ENCODE results near the gene TUBB6.

DNA sequence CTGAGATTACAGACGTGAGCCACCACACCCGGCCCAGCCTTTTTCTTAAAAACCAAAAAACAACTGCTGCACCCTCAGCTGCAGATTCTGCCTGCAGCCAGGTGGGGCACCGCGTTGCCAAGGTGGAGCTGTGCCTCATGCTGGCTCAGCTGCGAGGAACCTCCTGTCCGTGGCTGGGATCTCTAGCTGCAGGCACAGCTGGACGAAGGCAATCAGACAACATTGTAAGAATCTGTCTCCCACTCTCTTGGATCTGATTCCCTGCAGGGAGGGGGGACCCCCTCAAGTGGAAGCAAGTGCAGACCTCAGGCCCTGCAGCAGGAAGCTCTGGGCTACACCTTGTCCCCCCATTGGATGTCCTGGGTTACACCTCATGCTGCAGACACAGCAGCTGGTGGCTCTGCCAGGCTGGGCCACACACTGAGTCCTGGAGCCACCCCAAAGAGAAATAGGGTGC, 29.8 kb upstream of the TUBB6 start:
- TF ChIP-seq, protein P1, sequence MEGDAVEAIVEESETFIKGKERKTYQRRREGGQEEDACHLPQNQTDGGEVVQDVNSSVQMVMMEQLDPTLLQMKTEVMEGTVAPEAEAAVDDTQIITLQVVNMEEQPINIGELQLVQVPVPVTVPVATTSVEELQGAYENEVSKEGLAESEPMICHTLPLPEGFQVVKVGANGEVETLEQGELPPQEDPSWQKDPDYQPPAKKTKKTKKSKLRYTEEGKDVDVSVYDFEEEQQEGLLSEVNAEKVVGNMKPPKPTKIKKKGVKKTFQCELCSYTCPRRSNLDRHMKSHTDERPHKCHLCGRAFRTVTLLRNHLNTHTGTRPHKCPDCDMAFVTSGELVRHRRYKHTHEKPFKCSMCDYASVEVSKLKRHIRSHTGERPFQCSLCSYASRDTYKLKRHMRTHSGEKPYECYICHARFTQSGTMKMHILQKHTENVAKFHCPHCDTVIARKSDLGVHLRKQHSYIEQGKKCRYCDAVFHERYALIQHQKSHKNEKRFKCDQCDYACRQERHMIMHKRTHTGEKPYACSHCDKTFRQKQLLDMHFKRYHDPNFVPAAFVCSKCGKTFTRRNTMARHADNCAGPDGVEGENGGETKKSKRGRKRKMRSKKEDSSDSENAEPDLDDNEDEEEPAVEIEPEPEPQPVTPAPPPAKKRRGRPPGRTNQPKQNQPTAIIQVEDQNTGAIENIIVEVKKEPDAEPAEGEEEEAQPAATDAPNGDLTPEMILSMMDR (IDR thresholded peaks at IDR 0.05; ENCODE audit: poor library complexity, severe bottlenecking) = no peak
- TF ChIP-seq EP300 (conservative IDR thresholded peaks at IDR 0.05; ENCODE audit: poor library complexity, severe bottlenecking) (no peak), POLR2AphosphoS5 (IDR thresholded peaks at IDR 0.05) (no peak), TAF1 (IDR thresholded peaks at IDR 0.05; ENCODE audit: low read depth) (no peak), RAD21 (conservative IDR thresholded peaks at IDR 0.05) (no peak), SMC3 (conservative IDR thresholded peaks at IDR 0.05; ENCODE audit: poor library complexity) (no peak), EZH2 (IDR thresholded peaks at IDR 0.05; ENCODE audit: borderline replicate concordance, insufficient read depth, low read length, poor library complexity, severe bottlenecking) (no peak), MXI1 (conservative IDR thresholded peaks at IDR 0.05; ENCODE audit: poor library complexity, severe bottlenecking) (no peak)
- TF ChIP-seq, protein P2, sequence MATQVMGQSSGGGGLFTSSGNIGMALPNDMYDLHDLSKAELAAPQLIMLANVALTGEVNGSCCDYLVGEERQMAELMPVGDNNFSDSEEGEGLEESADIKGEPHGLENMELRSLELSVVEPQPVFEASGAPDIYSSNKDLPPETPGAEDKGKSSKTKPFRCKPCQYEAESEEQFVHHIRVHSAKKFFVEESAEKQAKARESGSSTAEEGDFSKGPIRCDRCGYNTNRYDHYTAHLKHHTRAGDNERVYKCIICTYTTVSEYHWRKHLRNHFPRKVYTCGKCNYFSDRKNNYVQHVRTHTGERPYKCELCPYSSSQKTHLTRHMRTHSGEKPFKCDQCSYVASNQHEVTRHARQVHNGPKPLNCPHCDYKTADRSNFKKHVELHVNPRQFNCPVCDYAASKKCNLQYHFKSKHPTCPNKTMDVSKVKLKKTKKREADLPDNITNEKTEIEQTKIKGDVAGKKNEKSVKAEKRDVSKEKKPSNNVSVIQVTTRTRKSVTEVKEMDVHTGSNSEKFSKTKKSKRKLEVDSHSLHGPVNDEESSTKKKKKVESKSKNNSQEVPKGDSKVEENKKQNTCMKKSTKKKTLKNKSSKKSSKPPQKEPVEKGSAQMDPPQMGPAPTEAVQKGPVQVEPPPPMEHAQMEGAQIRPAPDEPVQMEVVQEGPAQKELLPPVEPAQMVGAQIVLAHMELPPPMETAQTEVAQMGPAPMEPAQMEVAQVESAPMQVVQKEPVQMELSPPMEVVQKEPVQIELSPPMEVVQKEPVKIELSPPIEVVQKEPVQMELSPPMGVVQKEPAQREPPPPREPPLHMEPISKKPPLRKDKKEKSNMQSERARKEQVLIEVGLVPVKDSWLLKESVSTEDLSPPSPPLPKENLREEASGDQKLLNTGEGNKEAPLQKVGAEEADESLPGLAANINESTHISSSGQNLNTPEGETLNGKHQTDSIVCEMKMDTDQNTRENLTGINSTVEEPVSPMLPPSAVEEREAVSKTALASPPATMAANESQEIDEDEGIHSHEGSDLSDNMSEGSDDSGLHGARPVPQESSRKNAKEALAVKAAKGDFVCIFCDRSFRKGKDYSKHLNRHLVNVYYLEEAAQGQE (IDR thresholded peaks at IDR 0.05; ENCODE audit: borderline replicate concordance) = no peak

Measured in neural cell (in vitro differentiated cells).